Neural cell (in vitro differentiated cells): Measurements from ENCODE around the gene SAMD7. TPM values are rescaled to one million over a fixed set of nuclear protein-coding genes. Genes with fewer than 3 reads are reported as not detected.

Experiments used
- H2AFZ ChIP-seq: fragments of 200-600, 300-800 bp; sonication (generic), shearing (Covaris generic); 2 replicates; pipeline ENCODE4 v1.6.0; 2014; ENCODE audit warnings: low read depth, mild to moderate bottlenecking, antibody characterized with exemption, low read length, moderate library complexity
- H3F3A ChIP-seq: fragments of 200-600 bp; shearing (Covaris generic); 2 replicates; pipeline ENCODE4 v1.6.1; 2016; ENCODE audit warnings: mild to moderate bottlenecking, moderate library complexity, mixed read lengths, antibody characterized with exemption, low read length; ENCODE audit not compliant: insufficient read depth, poor library complexity, severe bottlenecking
- H3K27ac ChIP-seq: fragments of 200-600, 300-800 bp; sonication (generic), shearing (Covaris generic); 2 replicates; pipeline ENCODE4 v1.5.1; 2014; ENCODE audit warnings: mild to moderate bottlenecking, low read length, moderate library complexity
- H3K27me3 ChIP-seq: fragments of 300-800, 200-600 bp; sonication (generic), shearing (Covaris generic); 2 replicates; pipeline ENCODE4 v1.6.0; 2014; ENCODE audit warnings: mild to moderate bottlenecking, low read depth, low read length, moderate library complexity; ENCODE audit not compliant: insufficient read depth
- H3K36me3 ChIP-seq: fragments of 300-800, 200-600 bp; sonication (generic), shearing (Covaris generic); 2 replicates; pipeline ENCODE4 v1.5.1; 2014; ENCODE audit warnings: mild to moderate bottlenecking, antibody characterized with exemption, low read length, moderate library complexity; ENCODE audit not compliant: insufficient read depth
- H3K4me2 ChIP-seq: fragments of 300-800, 200-600 bp; sonication (generic), shearing (Covaris generic); 2 replicates; pipeline ENCODE4 v1.6.0; 2014; ENCODE audit warnings: mild to moderate bottlenecking, low read length
- H3K4me3 ChIP-seq: fragments of 300-800, 200-600 bp; sonication (generic), shearing (Covaris generic); 2 replicates; pipeline ENCODE4 v1.5.1; 2014; ENCODE audit warnings: mild to moderate bottlenecking, low read length, moderate library complexity
- H3K79me2 ChIP-seq: fragments of 200-600 bp; shearing (Covaris generic); replicated peaks from 2 replicates; pipeline ENCODE4 v1.6.0; 2014; ENCODE audit warnings: mild to moderate bottlenecking, low read length, moderate library complexity; ENCODE audit not compliant: insufficient read depth
- H3K9ac ChIP-seq: fragments of 300-800, 200-600 bp; sonication (generic), shearing (Covaris generic); 2 replicates; pipeline ENCODE4 v1.6.1; 2016; ENCODE audit warnings: mild to moderate bottlenecking, low read length, mixed read lengths
- H3K9me2 ChIP-seq: fragments of 200-600 bp; shearing (Covaris generic); 2 replicates; pipeline ENCODE4 v1.6.1; 2016; ENCODE audit warnings: mild to moderate bottlenecking, low read length, mixed read lengths; ENCODE audit not compliant: insufficient read depth
- H3K9me3 ChIP-seq: fragments of 200-600, 300-800 bp; sonication (generic), shearing (Covaris generic); 2 replicates; pipeline ENCODE4 v1.6.1; 2016; ENCODE audit warnings: mild to moderate bottlenecking, mixed run types, low read length, moderate library complexity, mixed read lengths
- H4K20me1 ChIP-seq: fragments of 200-600 bp; shearing (Covaris generic); 2 replicates; pipeline ENCODE4 v1.6.1; 2016; ENCODE audit warnings: mild to moderate bottlenecking, mixed run types; ENCODE audit not compliant: insufficient read depth
- CTCF ChIP-seq: fragments of 450-650 bp; IDR thresholded peaks from 2 replicates; pipeline ENCODE4 v1.5.1; 2014; ENCODE audit warnings: antibody characterized with exemption, mild to moderate bottlenecking, moderate library complexity; ENCODE audit not compliant: poor library complexity, severe bottlenecking
- EP300 ChIP-seq: fragments of 450-650 bp; conservative IDR thresholded peaks from 2 replicates; pipeline ENCODE4 v1.6.1; 2014; ENCODE audit warnings: antibody characterized with exemption, mild to moderate bottlenecking, moderate library complexity; ENCODE audit not compliant: poor library complexity, severe bottlenecking
- EZH2 ChIP-seq: fragments of 200-600, 300-800 bp; shearing (Covaris generic), sonication (generic); IDR thresholded peaks from 2 replicates; pipeline ENCODE4 v1.6.1; 2014; ENCODE audit warnings: antibody characterized with exemption, low read length, borderline replicate concordance, mild to moderate bottlenecking; ENCODE audit not compliant: insufficient read depth, poor library complexity, severe bottlenecking
- MXI1 ChIP-seq: fragments of 450-650 bp; conservative IDR thresholded peaks from 2 replicates; pipeline ENCODE4 v1.6.1; 2014; ENCODE audit warnings: antibody characterized with exemption, mild to moderate bottlenecking; ENCODE audit not compliant: poor library complexity, severe bottlenecking
- POLR2AphosphoS5 ChIP-seq: IDR thresholded peaks from 2 replicates; pipeline ENCODE4 v1.6.1; 2012
- RAD21 ChIP-seq: fragments of 450-650 bp; conservative IDR thresholded peaks from 2 replicates; pipeline ENCODE4 v1.6.1; 2014; ENCODE audit warnings: antibody characterized with exemption, mild to moderate bottlenecking, moderate library complexity
- SMC3 ChIP-seq: fragments of 450-650 bp; conservative IDR thresholded peaks from 2 replicates; pipeline ENCODE4 v1.6.1; 2014; ENCODE audit warnings: antibody characterized with exemption, mild to moderate bottlenecking, moderate library complexity; ENCODE audit not compliant: poor library complexity
- TAF1 ChIP-seq: IDR thresholded peaks from 2 replicates; pipeline ENCODE4 v1.6.1; 2012; ENCODE audit warnings: low read depth
- polyA plus RNA-seq: library from polyadenylated mRNA; depleted of rRNA; stranded (reverse); fragments of >200 nt; gene quantifications from 2 replicates; pipeline ENCODE4 v1.2.3, GENCODE V29; 2014
- TF ChIP-seq, protein P1 (sequence below): IDR thresholded peaks from 2 replicates; pipeline ENCODE4 v1.6.1; 2012; ENCODE audit warnings: borderline replicate concordance

SAMD7 gene
- polyA plus RNA-seq, 1 donor from 2014 or later: not detected

DNA sequence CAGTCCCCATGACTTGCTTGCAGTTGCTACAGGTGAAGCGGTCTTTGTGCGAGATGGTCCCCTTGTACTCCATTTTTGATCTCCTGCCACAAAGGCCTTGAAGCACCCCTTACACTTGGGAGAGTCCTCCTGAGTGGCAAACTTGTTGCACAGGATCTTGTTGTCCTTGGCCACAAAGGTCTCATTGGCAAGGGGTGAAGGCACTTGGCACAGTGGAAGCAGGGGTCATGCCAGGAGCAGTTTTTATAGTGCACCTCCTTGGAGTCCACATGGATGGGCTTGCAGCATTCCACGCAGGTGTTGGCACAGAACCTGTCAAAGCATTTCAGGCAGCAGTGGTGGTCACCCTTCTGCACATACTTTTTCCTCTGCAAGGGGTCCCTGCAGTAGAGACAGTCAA lies 35.0 kb downstream of the SAMD7 start:
- Histone ChIP-seq H3F3A (no peaks in the 10 kb centered on the region), H3K9me3 (no peaks in the 10 kb centered on the region), H3K27me3 (no peaks in the 10 kb centered on the region), H3K9me2 (no peaks in the 10 kb centered on the region), H3K9ac (no peak overlapping the region), H3K4me3 (no peak overlapping the region), H2AFZ (no peak overlapping the region), H3K27ac (no peak overlapping the region), H3K4me2 (no peak overlapping the region), H4K20me1 (no peaks in the 10 kb centered on the region), H3K36me3 (no peaks in the 10 kb centered on the region), H3K79me2 (no peaks in the 10 kb centered on the region)
- TF ChIP-seq POLR2AphosphoS5: no peak
- TF ChIP-seq, protein P1, sequence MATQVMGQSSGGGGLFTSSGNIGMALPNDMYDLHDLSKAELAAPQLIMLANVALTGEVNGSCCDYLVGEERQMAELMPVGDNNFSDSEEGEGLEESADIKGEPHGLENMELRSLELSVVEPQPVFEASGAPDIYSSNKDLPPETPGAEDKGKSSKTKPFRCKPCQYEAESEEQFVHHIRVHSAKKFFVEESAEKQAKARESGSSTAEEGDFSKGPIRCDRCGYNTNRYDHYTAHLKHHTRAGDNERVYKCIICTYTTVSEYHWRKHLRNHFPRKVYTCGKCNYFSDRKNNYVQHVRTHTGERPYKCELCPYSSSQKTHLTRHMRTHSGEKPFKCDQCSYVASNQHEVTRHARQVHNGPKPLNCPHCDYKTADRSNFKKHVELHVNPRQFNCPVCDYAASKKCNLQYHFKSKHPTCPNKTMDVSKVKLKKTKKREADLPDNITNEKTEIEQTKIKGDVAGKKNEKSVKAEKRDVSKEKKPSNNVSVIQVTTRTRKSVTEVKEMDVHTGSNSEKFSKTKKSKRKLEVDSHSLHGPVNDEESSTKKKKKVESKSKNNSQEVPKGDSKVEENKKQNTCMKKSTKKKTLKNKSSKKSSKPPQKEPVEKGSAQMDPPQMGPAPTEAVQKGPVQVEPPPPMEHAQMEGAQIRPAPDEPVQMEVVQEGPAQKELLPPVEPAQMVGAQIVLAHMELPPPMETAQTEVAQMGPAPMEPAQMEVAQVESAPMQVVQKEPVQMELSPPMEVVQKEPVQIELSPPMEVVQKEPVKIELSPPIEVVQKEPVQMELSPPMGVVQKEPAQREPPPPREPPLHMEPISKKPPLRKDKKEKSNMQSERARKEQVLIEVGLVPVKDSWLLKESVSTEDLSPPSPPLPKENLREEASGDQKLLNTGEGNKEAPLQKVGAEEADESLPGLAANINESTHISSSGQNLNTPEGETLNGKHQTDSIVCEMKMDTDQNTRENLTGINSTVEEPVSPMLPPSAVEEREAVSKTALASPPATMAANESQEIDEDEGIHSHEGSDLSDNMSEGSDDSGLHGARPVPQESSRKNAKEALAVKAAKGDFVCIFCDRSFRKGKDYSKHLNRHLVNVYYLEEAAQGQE: no peak

DNA sequence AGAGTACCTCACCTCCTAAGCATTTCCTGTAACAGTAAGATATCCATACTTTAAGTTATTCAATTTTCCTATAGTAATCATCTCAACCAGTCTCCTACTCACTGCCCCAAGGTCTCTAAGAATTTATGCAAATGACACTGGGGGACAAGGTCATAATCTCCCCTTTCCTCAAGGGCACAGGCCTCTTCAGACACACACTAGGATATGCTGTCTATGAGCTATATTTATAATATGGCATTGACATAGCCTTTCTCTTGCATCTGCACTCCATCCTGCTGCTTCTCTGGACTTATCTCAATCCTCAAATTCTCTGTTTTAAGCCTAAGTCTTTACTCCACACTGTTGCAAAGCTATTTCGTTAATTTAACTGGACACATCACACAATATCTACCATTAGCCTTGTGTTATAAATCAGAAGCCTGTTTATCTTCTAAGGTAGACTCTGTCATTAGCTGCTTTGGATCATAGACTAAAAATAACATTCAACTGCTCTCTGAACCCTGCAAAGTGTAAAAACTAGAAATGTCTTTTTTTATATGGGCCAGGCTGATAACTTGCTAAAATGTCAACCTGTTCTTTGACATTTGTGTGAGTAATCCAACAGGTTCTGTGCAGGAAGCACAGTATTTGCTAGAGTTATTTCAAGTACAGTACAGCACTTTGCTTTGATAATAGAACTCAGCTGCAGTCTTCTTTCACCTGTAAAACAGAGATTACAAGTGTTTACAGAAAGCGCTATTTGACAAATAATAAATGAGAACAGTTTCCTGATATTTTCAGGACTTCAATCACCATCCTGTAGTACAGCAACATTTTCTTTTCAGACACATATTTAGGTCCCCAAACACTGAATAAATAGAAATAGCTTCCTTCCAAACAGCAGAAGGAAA lies 37.4 kb downstream of the SAMD7 start:
- Histone ChIP-seq H3K9me3 (no peaks in the 10 kb centered on the region), H3K36me3 (no peaks in the 10 kb centered on the region), H2AFZ (no peak overlapping the region), H3K9ac (no peak overlapping the region), H3K79me2 (no peaks in the 10 kb centered on the region), H3K4me2 (no peak overlapping the region), H3K4me3 (no peak overlapping the region), H3K27ac (no peak overlapping the region), H4K20me1 (no peaks in the 10 kb centered on the region), H3F3A (no peaks in the 10 kb centered on the region), H3K27me3 (no peaks in the 10 kb centered on the region), H3K9me2 (no peaks in the 10 kb centered on the region)
- TF ChIP-seq RAD21 (no peak), EP300 (no peak), MXI1 (no peak), CTCF (no peak), TAF1 (no peak), EZH2 (no peak), POLR2AphosphoS5 (no peak), SMC3 (no peak)
- TF ChIP-seq, protein P1: no peak
